GM12878 (cell line): Measurements from ENCODE around the gene SPRED3. TPM values are rescaled to one million over a fixed set of nuclear protein-coding genes. Genes with fewer than 3 reads are reported as not detected.

Experiments used
- ATAC-seq: fragments of 200-7000 bp; cut with Tn5 transposase; 3 replicates; pipeline ENCODE4 v1.9.1; 2020; ENCODE audit warnings: mild to moderate bottlenecking, moderate library complexity
- Bru-seq: library from RNA; stranded (reverse); fragments of 400-500 nt; gene quantifications from one replicate; lab custom pipeline; 2021; lab: Mats Ljungman, UMichigan
- BruChase-seq, 2 experiments: library from RNA; stranded (reverse); fragments of 400-500 nt; gene quantifications; one replicate each; lab custom pipeline; 2021; lab: Mats Ljungman, UMichigan
- BruUV-seq: library from RNA; stranded (reverse); fragments of 400-500 nt; replicated peaks from 2 replicates; lab custom pipeline; 2021; lab: Mats Ljungman, UMichigan
- CTCF ChIA-PET: fragments of 300-600 bp; sonication (Branson Sonifier 250); formaldehyde crosslinking; extraction: SDS; loops from one replicate; lab custom pipeline; 2021; ENCODE audit warnings: inconsistent platforms; lab: Yijun Ruan, JAX
- POLR2A ChIA-PET: fragments of 350-600 bp; formaldehyde crosslinking; extraction: SDS; loops from one replicate; lab custom pipeline; 2021; ENCODE audit warnings: inconsistent platforms; lab: Charles Lee
- RAD21 ChIA-PET: fragments of 300-600 bp; sonication (Branson Sonifier 250); formaldehyde crosslinking; loops from one replicate; lab custom pipeline; 2023; ENCODE audit warnings: antibody characterized with exemption; ENCODE audit not compliant: unreplicated experiment; lab: Charles Lee
- SMC1A ChIA-PET: fragments of 300-600 bp; sonication (Branson Sonifier 250); formaldehyde crosslinking; loops from one replicate; lab custom pipeline; 2023; ENCODE audit not compliant: unreplicated experiment, uncharacterized antibody; lab: Charles Lee
- DNase-seq: peaks from one replicate; pipeline ENCODE4 v3.0.0-alpha.2; 2011; ENCODE audit warnings: low read depth, low spot score
- FAIRE-seq: peaks from 3 replicates; lab custom pipeline; 2011; peaks lifted over from hg19 to GRCh38; lab: Jason Lieb, UNC
- H2AFZ ChIP-seq: 2 replicates; pipeline ENCODE4 v1.6.0; 2011; ENCODE audit warnings: low read depth, low read length, control low read depth; ENCODE audit not compliant: control insufficient read depth
- H3K27ac ChIP-seq: 2 replicates; pipeline ENCODE4 v1.5.1; 2011; ENCODE audit warnings: control low read depth; ENCODE audit not compliant: control insufficient read depth, insufficient read depth
- H3K27me3 ChIP-seq, 2 experiments: replicated peaks in 1 of 2; 2 replicates each; pipeline versions ENCODE4 v1.6.0 to v1.6.1; 2011; ENCODE audit warnings: low read length in 1 of 2; ENCODE audit not compliant: control insufficient read depth in 2 of 2, insufficient read depth in 2 of 2
- H3K36me3 ChIP-seq, 2 experiments: 2 replicates each; pipeline ENCODE4 v1.5.1; 2011; ENCODE audit warnings: low read length in 1 of 2; ENCODE audit not compliant: control insufficient read depth in 2 of 2, insufficient read depth in 2 of 2
- H3K4me1 ChIP-seq: 2 replicates; pipeline ENCODE4 v1.6.1; 2011; ENCODE audit warnings: mild to moderate bottlenecking, low read length, moderate library complexity, mixed read lengths; ENCODE audit not compliant: control insufficient read depth, insufficient read depth
- H3K4me2 ChIP-seq: 2 replicates; pipeline ENCODE4 v1.6.0; 2011; ENCODE audit warnings: control low read depth; ENCODE audit not compliant: control insufficient read depth, insufficient read depth
- H3K4me3 ChIP-seq: fragments of 200-600 bp; sonication (generic); 2 replicates; pipeline ENCODE4 v1.5.1; 2016
- H3K79me2 ChIP-seq: 2 replicates; pipeline ENCODE4 v1.6.0; 2011; ENCODE audit warnings: low read length; ENCODE audit not compliant: control insufficient read depth, insufficient read depth
- H3K9ac ChIP-seq: 2 replicates; pipeline ENCODE4 v1.8.0; 2011; ENCODE audit warnings: low read length, control low read depth, mixed read lengths; ENCODE audit not compliant: control insufficient read depth, insufficient read depth
- H3K9me3 ChIP-seq: replicated peaks from 3 replicates; pipeline ENCODE4 v1.5.1; 2011; ENCODE audit warnings: mild to moderate bottlenecking, low read length; ENCODE audit not compliant: control insufficient read depth, insufficient read depth
- H4K20me1 ChIP-seq: 2 replicates; pipeline ENCODE4 v1.6.0; 2011; ENCODE audit not compliant: control insufficient read depth, insufficient read depth
- POLR2A ChIP-seq: IDR thresholded peaks from 2 replicates; pipeline ENCODE4 v1.6.1; 2011; ENCODE audit warnings: low read depth, mild to moderate bottlenecking, low read length
- whole genome bisulfite sequencing: methylation state at CpG from one replicate; pipeline ENCODE4 v1.1.6; 2016; ENCODE audit warnings: low lambda C conversion rate; ENCODE audit not compliant: insufficient replicate concordance, insufficient coverage; ENCODE audit errors: missing lambda C conversion rate; 5-methylcytosine and 5-hydroxymethylcytosine counted together
- in situ Hi-C: fragments of 300-500 bp; cut with MboI; formaldehyde crosslinking; loops from 9 replicates; pipeline ENCODE4 v1.14.3; 2018; ENCODE audit warnings: mixed read lengths
- intact Hi-C: fragments of 100-400 bp; cut with micrococcal nuclease; formaldehyde crosslinking; loops from one replicate; pipeline ENCODE4 v1.14.2; 2022; ENCODE audit not compliant: unreplicated experiment
- long read RNA-seq, 2 experiments: library from polyadenylated mRNA; unstranded; transcript quantifications; one replicate each; pipeline ENCODE4 v2.0.0, GENCODE V29; 2019 to 2020
- polyA minus RNA-seq, 3 experiments: library from RNA; depleted of rRNA, polyadenylated mRNA; stranded (reverse); fragments of >200 nt; gene quantifications; 2 replicates each; pipeline ENCODE4 v1.2.3, GENCODE V29; 2011
- polyA plus RNA-seq, 11 experiments: library from polyadenylated mRNA; depleted of rRNA in 4 of 11; unstranded in 6 of 11; stranded (reverse) in 5 of 11; fragments of >200 nt; fragmentation: Nextera tagmentation in 4 of 11; fragmentation: Illumina TruSeq in 1 of 11; extraction: Ambion mirVana in 4 of 11; extraction: Trizol in 1 of 11; gene quantifications; 1 replicate in 1 of 11; 2 replicates in 10 of 11; pipeline versions ENCODE4 v1.2.1 to v1.2.3, GENCODE V29; 2011 to 2016; ENCODE audit warnings: inconsistent platforms in 2 of 11, missing spikeins in 2 of 11, low read depth in 1 of 11
- total RNA-seq, 4 experiments: library from RNA; depleted of rRNA in 3 of 4; stranded (reverse); fragments of >200 nt in 3 of 4; fragmentation: Illumina TruSeq in 1 of 4; extraction: Trizol in 1 of 4; gene quantifications; 2 replicates each; pipeline versions ENCODE4 v1.2.1 to v1.2.3, GENCODE V29; 2013 to 2021
- TF ChIP-seq, protein P1 (sequence below): fragments of 450-650 bp; IDR thresholded peaks from 2 replicates; pipeline ENCODE4 v1.6.1; 2017; ENCODE audit warnings: mild to moderate bottlenecking, moderate library complexity

Gene SPRED3, protein sequence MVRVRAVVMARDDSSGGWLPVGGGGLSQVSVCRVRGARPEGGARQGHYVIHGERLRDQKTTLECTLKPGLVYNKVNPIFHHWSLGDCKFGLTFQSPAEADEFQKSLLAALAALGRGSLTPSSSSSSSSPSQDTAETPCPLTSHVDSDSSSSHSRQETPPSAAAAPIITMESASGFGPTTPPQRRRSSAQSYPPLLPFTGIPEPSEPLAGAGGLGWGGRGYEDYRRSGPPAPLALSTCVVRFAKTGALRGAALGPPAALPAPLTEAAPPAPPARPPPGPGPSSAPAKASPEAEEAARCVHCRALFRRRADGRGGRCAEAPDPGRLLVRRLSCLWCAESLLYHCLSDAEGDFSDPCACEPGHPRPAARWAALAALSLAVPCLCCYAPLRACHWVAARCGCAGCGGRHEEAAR
- total RNA-seq (2013; cell fraction: nucleolus; rRNA removed), result 2.1 and 4.2 TPM in 2 replicates
- total RNA-seq (2014; rRNA removed) (0.05 TPM in 1 of 2 replicates, not detected in the other), total RNA-seq (2014; rRNA removed; fragmentation: Illumina TruSeq; extraction: Trizol) (0.23 and 0.27 TPM in 2 replicates), total RNA-seq (2021) (1.2 and 1.5 TPM in 2 replicates), polyA plus RNA-seq (2011; rRNA removed) (0.61 and 0.79 TPM in 2 replicates), polyA plus RNA-seq (2014; fragmentation: Illumina TruSeq; extraction: Trizol) (0.11 and 0.24 TPM in 2 replicates), polyA plus RNA-seq (2014; fragmentation: Nextera tagmentation; extraction: Ambion mirVana) (under 1 TPM; 0.09 to 0.32 TPM), polyA plus RNA-seq (2014; rRNA removed) (0.31 and 0.88 TPM in 2 replicates), polyA plus RNA-seq (2016; fragmentation: Nextera tagmentation; extraction: Ambion mirVana) (under 1 TPM in 1 of 2 experiments, not detected in 1; 0.47 TPM), polyA minus RNA-seq (2011; rRNA and poly(A)+ RNA removed) (0.52 and 0.73 TPM in 2 replicates), Bru-seq, nascent RNA (percentile 48 among the genes with signal in this experiment), BruChase-seq, experiment 1, labeled RNA remaining after a 6-hour chase (percentile 65 among the genes with signal in this experiment), BruChase-seq, experiment 2, labeled RNA remaining after a 2-hour chase (percentile 59 among the genes with signal in this experiment)
- 0.04 TPM for polyA plus RNA-seq (2011; ENCODE audit: low read depth)
- polyA plus RNA-seq (2011; cell fraction: cytosol; rRNA removed), result 0.18 and 0.40 TPM in 2 replicates
- polyA plus RNA-seq (2011; cell fraction: nucleus; rRNA removed), result 4.8 and 6.4 TPM in 2 replicates
- 0.91 and 2.4 TPM in 2 replicates for polyA plus RNA-seq (2012)
- polyA minus RNA-seq (2011; cell fraction: cytosol; rRNA and poly(A)+ RNA removed), result not detected in 2 replicates
- polyA minus RNA-seq (2011; cell fraction: nucleus; rRNA and poly(A)+ RNA removed), result 1.1 and 2.0 TPM in 2 replicates
- long read RNA-seq, experiment 1, result 0 reads
- long read RNA-seq, experiment 2, result 0 reads

DNA sequence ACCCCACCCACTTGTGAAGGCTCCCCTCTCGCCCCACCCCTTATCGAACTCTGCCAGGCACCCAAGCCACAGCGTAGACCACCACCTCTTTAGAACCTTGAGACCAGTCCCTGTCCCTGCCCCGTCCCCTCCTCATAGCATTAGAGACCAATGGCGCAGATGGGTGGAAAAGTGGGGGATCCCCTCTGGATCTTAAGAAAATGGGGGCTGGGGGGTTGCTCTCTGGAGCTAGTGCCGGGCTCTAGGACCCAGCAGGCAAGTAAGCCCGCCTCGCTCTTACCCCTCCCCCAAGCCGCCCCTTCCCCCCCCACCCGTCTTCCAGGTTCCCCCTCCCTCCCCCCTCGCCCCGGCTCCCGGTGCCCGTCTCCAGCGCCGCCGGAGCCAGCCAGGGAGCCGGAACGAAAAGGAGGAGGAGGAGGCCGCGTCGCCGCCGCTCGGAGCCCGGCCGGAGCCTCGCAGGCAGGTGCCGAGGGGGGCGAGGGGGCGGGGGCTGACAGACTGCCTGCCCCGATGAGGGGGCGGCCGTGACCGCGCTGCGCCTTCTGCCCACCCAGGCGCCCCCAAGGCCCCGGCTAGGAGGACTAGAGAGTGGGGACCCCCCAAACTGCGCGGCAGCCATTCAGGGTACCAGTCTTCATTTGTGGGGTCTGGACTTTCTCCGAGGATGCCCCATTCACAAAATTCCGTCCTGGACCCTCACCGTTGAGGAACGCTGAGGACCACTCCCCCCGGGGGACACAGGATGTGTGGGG, at the start of gene SPRED3:
TSS of gene SPRED3 (plus strand) at position 349 of the 752 bp plus-strand sequence. CDS start 1,606 bp downstream, outside the sequence.
- H3K9ac ChIP-seq, result no peak within 1 kb of the TSS
- no TSS peak for BruUV-seq
- no peaks in the 10 kb centered on the region; a peak in 1 of 4 replicates for H3K27me3 ChIP-seq
- ChIA-PET SMC1A (interaction anchor here (0.9 to 2.2 kb wide), 3 partner anchors 10 to 15 kb away, joined by 3 to 6 read pairs (median 5); partner anchors contain the start of gene FAM98C), POLR2A (interaction anchor here (0.6 to 0.7 kb wide), 2 partner anchors 12 to 300 kb away, joined by 3 to 6 read pairs; no protein-coding TSS in a partner anchor), CTCF (interaction anchor here (1.1 to 2.4 kb wide), 4 partner anchors 14 to 542 kb away, joined by 3 to 14 read pairs (median 4); partner anchors contain the start of genes FAM98C, MRPS12, PSMD8 and SARS2), RAD21 (interaction anchor here (1.2 to 1.8 kb wide), 3 partner anchors 14 to 53 kb away, joined by 3 to 6 read pairs (median 5); partner anchors contain the start of genes CATSPERG, FAM98C and PSMD8)
- peak; percentile 6 for ATAC-seq
- no peaks in the 10 kb centered on the region; the same call in 1 of the 2 replicates for H4K20me1 ChIP-seq
- peaks cover under 1 to 2% of the 10 kb centered on the region in 2 experiments; a peak in 3 of 4 replicates for H3K36me3 ChIP-seq
- TF ChIP-seq, protein P1, sequence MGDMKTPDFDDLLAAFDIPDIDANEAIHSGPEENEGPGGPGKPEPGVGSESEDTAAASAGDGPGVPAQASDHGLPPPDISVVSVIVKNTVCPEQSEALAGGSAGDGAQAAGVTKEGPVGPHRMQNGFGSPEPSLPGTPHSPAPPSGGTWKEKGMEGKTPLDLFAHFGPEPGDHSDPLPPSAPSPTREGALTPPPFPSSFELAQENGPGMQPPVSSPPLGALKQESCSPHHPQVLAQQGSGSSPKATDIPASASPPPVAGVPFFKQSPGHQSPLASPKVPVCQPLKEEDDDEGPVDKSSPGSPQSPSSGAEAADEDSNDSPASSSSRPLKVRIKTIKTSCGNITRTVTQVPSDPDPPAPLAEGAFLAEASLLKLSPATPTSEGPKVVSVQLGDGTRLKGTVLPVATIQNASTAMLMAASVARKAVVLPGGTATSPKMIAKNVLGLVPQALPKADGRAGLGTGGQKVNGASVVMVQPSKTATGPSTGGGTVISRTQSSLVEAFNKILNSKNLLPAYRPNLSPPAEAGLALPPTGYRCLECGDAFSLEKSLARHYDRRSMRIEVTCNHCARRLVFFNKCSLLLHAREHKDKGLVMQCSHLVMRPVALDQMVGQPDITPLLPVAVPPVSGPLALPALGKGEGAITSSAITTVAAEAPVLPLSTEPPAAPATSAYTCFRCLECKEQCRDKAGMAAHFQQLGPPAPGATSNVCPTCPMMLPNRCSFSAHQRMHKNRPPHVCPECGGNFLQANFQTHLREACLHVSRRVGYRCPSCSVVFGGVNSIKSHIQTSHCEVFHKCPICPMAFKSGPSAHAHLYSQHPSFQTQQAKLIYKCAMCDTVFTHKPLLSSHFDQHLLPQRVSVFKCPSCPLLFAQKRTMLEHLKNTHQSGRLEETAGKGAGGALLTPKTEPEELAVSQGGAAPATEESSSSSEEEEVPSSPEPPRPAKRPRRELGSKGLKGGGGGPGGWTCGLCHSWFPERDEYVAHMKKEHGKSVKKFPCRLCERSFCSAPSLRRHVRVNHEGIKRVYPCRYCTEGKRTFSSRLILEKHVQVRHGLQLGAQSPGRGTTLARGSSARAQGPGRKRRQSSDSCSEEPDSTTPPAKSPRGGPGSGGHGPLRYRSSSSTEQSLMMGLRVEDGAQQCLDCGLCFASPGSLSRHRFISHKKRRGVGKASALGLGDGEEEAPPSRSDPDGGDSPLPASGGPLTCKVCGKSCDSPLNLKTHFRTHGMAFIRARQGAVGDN, result no peak
- TF ChIP-seq POLR2A, result peak; percentile 14; the same call in 1 of the 2 replicates
- no peaks in the 10 kb centered on the region for H3K79me2 ChIP-seq
- H3K4me3 ChIP-seq, result peak within 1 kb of the TSS; percentile 69
- no peak within 1 kb of the TSS for H2AFZ ChIP-seq
- intact Hi-C loops (loop anchor here (5.0 kb wide), 1 partner anchor 156 kb away; no protein-coding TSS in a partner anchor), in situ Hi-C loops (no loop called here)
- H3K9me3 ChIP-seq, result no peaks in the 10 kb centered on the region
- H3K4me1 ChIP-seq, result peaks cover 12% of the 10 kb centered on the region
- no peak for DNase-seq
- WGBS, result 0% methylated on average over 15 of the region's 46 CpGs
- peak within 1 kb of the TSS; percentile 84 for H3K4me2 ChIP-seq
- no peak for FAIRE-seq
- H3K27ac ChIP-seq, result no peak within 1 kb of the TSS
